GM23248 (cell line): ENCODE measurements around the gene SEPTIN10. TPM values are rescaled to one million over a fixed set of nuclear protein-coding genes. Genes with fewer than 3 reads are reported as not detected.

ENCODE experiments used
- DNase-seq: peaks from one replicate; pipeline ENCODE4 v3.0.0-alpha.2; 2015
- H2AFZ ChIP-seq: fragments of 200-600 bp; sonication (generic); 2 replicates; pipeline ENCODE4 v1.6.1; 2016; ENCODE audit warnings: antibody characterized with exemption
- H3F3A ChIP-seq: fragments of 200-600 bp; sonication (generic); 2 replicates; pipeline ENCODE4 v1.6.1; 2016; ENCODE audit warnings: mild to moderate bottlenecking, antibody characterized with exemption, mixed run types; ENCODE audit not compliant: insufficient read depth
- H3K27ac ChIP-seq: fragments of 200-600 bp; sonication (generic); 2 replicates; pipeline ENCODE4 v1.5.1; 2016; ENCODE audit warnings: mild to moderate bottlenecking
- H3K27me3 ChIP-seq: fragments of 200-600 bp; sonication (generic); replicated peaks from 2 replicates; pipeline ENCODE4 v1.6.1; 2016; ENCODE audit warnings: mild to moderate bottlenecking; ENCODE audit not compliant: insufficient read depth
- H3K36me3 ChIP-seq: fragments of 200-600 bp; sonication (generic); 2 replicates; pipeline ENCODE4 v1.6.1; 2016; ENCODE audit warnings: low read depth, mild to moderate bottlenecking
- H3K4me1 ChIP-seq: fragments of 200-600 bp; sonication (generic); 2 replicates; pipeline ENCODE4 v1.6.1; 2016; ENCODE audit warnings: mild to moderate bottlenecking; ENCODE audit not compliant: insufficient read depth
- H3K4me2 ChIP-seq: fragments of 200-600 bp; sonication (generic); one replicate; pipeline ENCODE4 v1.6.1; 2016; ENCODE audit warnings: mild to moderate bottlenecking; ENCODE audit not compliant: unreplicated experiment
- H3K4me3 ChIP-seq: fragments of 200-600 bp; sonication (generic); 2 replicates; pipeline ENCODE4 v1.5.1; 2016; ENCODE audit warnings: mild to moderate bottlenecking
- H3K79me2 ChIP-seq: fragments of 200-600 bp; sonication (generic); 2 replicates; pipeline ENCODE4 v1.6.1; 2016; ENCODE audit warnings: mild to moderate bottlenecking; ENCODE audit not compliant: insufficient read depth
- H3K9ac ChIP-seq: fragments of 200-600 bp; sonication (generic); 2 replicates; pipeline ENCODE4 v1.6.1; 2016; ENCODE audit warnings: mild to moderate bottlenecking
- H3K9me2 ChIP-seq: fragments of 200-600 bp; sonication (generic); 2 replicates; pipeline ENCODE4 v1.6.1; 2016; ENCODE audit warnings: mixed run types, mild to moderate bottlenecking, moderate library complexity; ENCODE audit not compliant: insufficient read depth
- H3K9me3 ChIP-seq: fragments of 200-600 bp; sonication (generic); one replicate; pipeline ENCODE4 v1.6.1; 2017; ENCODE audit warnings: low read depth
- H4K20me1 ChIP-seq: fragments of 200-600 bp; sonication (generic); 2 replicates; pipeline ENCODE4 v1.6.0; 2016; ENCODE audit not compliant: insufficient read depth
- EZH2 ChIP-seq: fragments of 200-600 bp; sonication (generic); IDR thresholded peaks from 2 replicates; pipeline ENCODE4 v1.6.1; 2018; ENCODE audit warnings: antibody characterized with exemption, mild to moderate bottlenecking; ENCODE audit not compliant: insufficient read depth, poor library complexity, severe bottlenecking
- EZH2phosphoT487 ChIP-seq: fragments of 200-600 bp; sonication (generic); IDR thresholded peaks from 2 replicates; pipeline ENCODE4 v1.6.1; 2018; ENCODE audit warnings: antibody characterized with exemption, moderate library complexity, mild to moderate bottlenecking, low read depth; ENCODE audit not compliant: insufficient read depth
- WGBS, 2 experiments: methylation state at CpG; one replicate each; pipeline ENCODE4 v1.1.6; 2015 to 2017; ENCODE audit warnings: low lambda C conversion rate in 2 of 2, low coverage in 1 of 2; ENCODE audit errors: missing lambda C conversion rate in 2 of 2; 5-methylcytosine and 5-hydroxymethylcytosine counted together
- in situ Hi-C: fragments of 300-500 bp; cut with MboI; formaldehyde crosslinking; loops from 2 replicates; pipeline ENCODE4 v1.15.0; 2020
- polyA plus RNA-seq: library from polyadenylated mRNA; unstranded; fragments of >200 nt; fragmentation: Nextera tagmentation; extraction: Ambion mirVana; gene quantifications from 2 replicates; pipeline ENCODE4 v1.2.1, GENCODE V29; 2016
- total RNA-seq: library from RNA; depleted of rRNA; stranded (reverse); fragments of >200 nt; shearing (Covaris generic); gene quantifications from 2 replicates; pipeline ENCODE4 v1.2.3, GENCODE V29; 2014

Gene SEPTIN10
- total and polyA plus RNA-seq, 2 experiments from 2014 or later = 142 to 152 TPM

GRCh38 chr2:109526442-109526970, 87.3 kb downstream of the SEPTIN10 start:
- TF ChIP-seq EZH2 = no peak
- no peak for TF ChIP-seq EZH2phosphoT487
- Histone ChIP-seq H4K20me1 (no peaks in the 10 kb centered on the region), H3K4me2 (no peak overlapping the region), H3K9me2 (no peaks in the 10 kb centered on the region), H3K79me2 (no peaks in the 10 kb centered on the region), H3F3A (no peaks in the 10 kb centered on the region), H3K9ac (no peak overlapping the region), H3K36me3 (no peaks in the 10 kb centered on the region), H3K4me1 (no peaks in the 10 kb centered on the region), H3K9me3 (no peaks in the 10 kb centered on the region), H3K27me3 (peaks cover 14% of the 10 kb centered on the region), H3K4me3 (no peak overlapping the region), H3K27ac (no peak overlapping the region), H2AFZ (no peak overlapping the region)
- 89 to 90% methylated on average over 11 of the region's 11 CpGs for WGBS, 2 experiments
- no peak for DNase-seq
- in situ Hi-C loops = no loop called here

- H3K27me3 ChIP-seq = peaks cover 14% of the 10 kb centered on the region
- H3K27ac ChIP-seq = no peak overlapping the region
- no peaks in the 10 kb centered on the region for H4K20me1 ChIP-seq
- no peaks in the 10 kb centered on the region for H3F3A ChIP-seq
- no peak overlapping the region for H3K4me3 ChIP-seq
- no peaks in the 10 kb centered on the region for H3K9me3 ChIP-seq
- no peaks in the 10 kb centered on the region for H3K9me2 ChIP-seq
- no peak for DNase-seq
- H3K4me1 ChIP-seq = no peaks in the 10 kb centered on the region
- H3K36me3 ChIP-seq = no peaks in the 10 kb centered on the region
- in situ Hi-C loops = no loop called here
- no peak overlapping the region for H3K9ac ChIP-seq
- no peak overlapping the region for H3K4me2 ChIP-seq
- no peak overlapping the region for H2AFZ ChIP-seq
- no peak for TF ChIP-seq EZH2phosphoT487
- no peak for TF ChIP-seq EZH2
- H3K79me2 ChIP-seq = no peaks in the 10 kb centered on the region
- WGBS, 2 experiments = 65 to 72% methylated on average over 4 of the region's 4 CpGs
These were observed 87.9 kb downstream of the SEPTIN10 start for GRCh38 chr2:109525836-109526235.

GRCh38 chr2:109523536-109524361, 90.0 kb downstream of the SEPTIN10 start:
- Histone ChIP-seq H3K27ac (no peak overlapping the region), H3K27me3 (0 out of 2 replicates have a peak, but pooled peaks cover 5% of the 10 kb centered on the region), H3K4me2 (no peak overlapping the region), H2AFZ (no peak overlapping the region), H4K20me1 (no peaks in the 10 kb centered on the region), H3K9me2 (no peaks in the 10 kb centered on the region), H3K36me3 (no peaks in the 10 kb centered on the region), H3K79me2 (no peaks in the 10 kb centered on the region), H3F3A (no peaks in the 10 kb centered on the region), H3K9me3 (no peaks in the 10 kb centered on the region), H3K4me1 (no peaks in the 10 kb centered on the region), H3K9ac (no peak overlapping the region), H3K4me3 (no peak overlapping the region)
- in situ Hi-C loops = no loop called here
- no peak for DNase-seq
- TF ChIP-seq EZH2 (no peak), EZH2phosphoT487 (no peak)
- WGBS, 2 experiments = 68 to 74% methylated on average over 13 of the region's 13 CpGs

GRCh38 chr2:109523121-109523520, 90.6 kb downstream of the SEPTIN10 start:
- in situ Hi-C loops = no loop called here
- H3K9ac ChIP-seq = no peak overlapping the region
- H3K4me3 ChIP-seq = no peak overlapping the region
- no peak for DNase-seq
- H4K20me1 ChIP-seq = no peaks in the 10 kb centered on the region
- no peak overlapping the region for H3K4me2 ChIP-seq
- 73 to 75% methylated on average over 6 of the region's 6 CpGs for WGBS, 2 experiments
- H3K79me2 ChIP-seq = no peaks in the 10 kb centered on the region
- no peak overlapping the region for H2AFZ ChIP-seq
- no peaks in the 10 kb centered on the region for H3K4me1 ChIP-seq
- no peaks in the 10 kb centered on the region for H3K36me3 ChIP-seq
- H3K27ac ChIP-seq = no peak overlapping the region
- H3F3A ChIP-seq = no peaks in the 10 kb centered on the region
- TF ChIP-seq EZH2phosphoT487 (no peak), EZH2 (no peak)
- H3K9me2 ChIP-seq = no peaks in the 10 kb centered on the region
- 0 out of 2 replicates have a peak, but pooled peaks cover 5% of the 10 kb centered on the region for H3K27me3 ChIP-seq
- H3K9me3 ChIP-seq = no peaks in the 10 kb centered on the region
